ENCODE data around the gene ITGB2. TPM values are rescaled to one million over a fixed set of nuclear protein-coding genes. Genes with fewer than 3 reads are reported as not detected.

The ITGB2 gene
- 100 to 1,000 TPM; 240 to 302 TPM for total RNA-seq

- no peaks in the 10 kb centered on the region for H3K27me3 Mint-ChIP-seq
- H3K4me3 Mint-ChIP-seq: peak within 1 kb of the TSS; percentile 96
- H3K27ac Mint-ChIP-seq: peak within 1 kb of the TSS; percentile 90
- H3K4me1 Mint-ChIP-seq: peaks cover 48% of the 10 kb centered on the region
- H3K9me3 Mint-ChIP-seq: no peaks in the 10 kb centered on the region
- ATAC-seq (replicated peaks): peak; percentile 83
- peaks cover 73% of the 10 kb centered on the region for H3K36me3 Mint-ChIP-seq (ENCODE audit: low read depth)
These were observed at the start of gene ITGB2 for GRCh38 chr21:44920694-44921604. ITGB2 (minus strand) TSS chr21:44920899; CDS start chr21:44910782, 10,117 bp downstream.

GRCh38 chr21:44969931-44970755 lies 49.4 kb upstream of the ITGB2 start:
- peaks cover 5% of the 10 kb centered on the region for H3K4me1 Mint-ChIP-seq
- H3K4me3 Mint-ChIP-seq: no peak overlapping the region
- ATAC-seq (replicated peaks): no peak
- no peaks in the 10 kb centered on the region for H3K27me3 Mint-ChIP-seq
- peaks cover 33% of the 10 kb centered on the region for H3K36me3 Mint-ChIP-seq (ENCODE audit: low read depth)
- H3K27ac Mint-ChIP-seq: no peak overlapping the region
- H3K9me3 Mint-ChIP-seq: no peaks in the 10 kb centered on the region

- ATAC-seq (replicated peaks): no peak
- H3K4me3 Mint-ChIP-seq: no peak overlapping the region
- H3K36me3 Mint-ChIP-seq (ENCODE audit: low read depth): peaks cover 37% of the 10 kb centered on the region
- peaks cover 14% of the 10 kb centered on the region for H3K4me1 Mint-ChIP-seq
- no peaks in the 10 kb centered on the region for H3K9me3 Mint-ChIP-seq
- H3K27ac Mint-ChIP-seq: no peak overlapping the region
- H3K27me3 Mint-ChIP-seq: no peaks in the 10 kb centered on the region
These were observed 48.5 kb upstream of the ITGB2 start for GRCh38 chr21:44969066-44969670.

- Mint-ChIP-seq H3K4me1 (peaks cover 21% of the 10 kb centered on the region), H3K9me3 (no peaks in the 10 kb centered on the region), H3K27me3 (no peaks in the 10 kb centered on the region), H3K36me3 (ENCODE audit: low read depth) (peaks cover 55% of the 10 kb centered on the region), H3K4me3 (no peak overlapping the region), H3K27ac (no peak overlapping the region)
- no peak for ATAC-seq (replicated peaks)
These were observed 46.7 kb upstream of the ITGB2 start for GRCh38 chr21:44967082-44968047.

- H3K4me3 Mint-ChIP-seq: no peak overlapping the region
- H3K36me3 Mint-ChIP-seq (ENCODE audit: low read depth): peaks cover 65% of the 10 kb centered on the region
- H3K4me1 Mint-ChIP-seq: peaks cover 21% of the 10 kb centered on the region
- H3K27me3 Mint-ChIP-seq: no peaks in the 10 kb centered on the region
- no peak for ATAC-seq (replicated peaks)
- no peaks in the 10 kb centered on the region for H3K9me3 Mint-ChIP-seq
- H3K27ac Mint-ChIP-seq: no peak overlapping the region
These were observed 45.7 kb upstream of the ITGB2 start for GRCh38 chr21:44966135-44967081.

GRCh38 chr21:44965251-44966022 lies 44.7 kb upstream of the ITGB2 start:
- no peak overlapping the region for H3K27ac Mint-ChIP-seq
- no peaks in the 10 kb centered on the region for H3K27me3 Mint-ChIP-seq
- no peaks in the 10 kb centered on the region for H3K9me3 Mint-ChIP-seq
- H3K4me1 Mint-ChIP-seq: peaks cover 21% of the 10 kb centered on the region
- H3K4me3 Mint-ChIP-seq: peak overlapping the region; percentile 47
- H3K36me3 Mint-ChIP-seq (ENCODE audit: low read depth): peaks cover 75% of the 10 kb centered on the region
- peak; percentile 87 for ATAC-seq (replicated peaks)

GRCh38 chr21:44964381-44964780 lies 43.7 kb upstream of the ITGB2 start:
- H3K4me1 Mint-ChIP-seq: peaks cover 21% of the 10 kb centered on the region
- no peak overlapping the region for H3K27ac Mint-ChIP-seq
- no peaks in the 10 kb centered on the region for H3K9me3 Mint-ChIP-seq
- peak overlapping the region; percentile 47 for H3K4me3 Mint-ChIP-seq
- ATAC-seq (replicated peaks): no peak
- no peaks in the 10 kb centered on the region for H3K27me3 Mint-ChIP-seq
- H3K36me3 Mint-ChIP-seq (ENCODE audit: low read depth): peaks cover 73% of the 10 kb centered on the region

- Mint-ChIP-seq H3K36me3 (ENCODE audit: low read depth) (peaks cover 74% of the 10 kb centered on the region), H3K27ac (no peak overlapping the region), H3K9me3 (no peaks in the 10 kb centered on the region), H3K27me3 (no peaks in the 10 kb centered on the region), H3K4me3 (no peak overlapping the region), H3K4me1 (peaks cover 21% of the 10 kb centered on the region)
- ATAC-seq (replicated peaks): no peak
These were observed 41.8 kb upstream of the ITGB2 start for GRCh38 chr21:44962403-44962966.

- Mint-ChIP-seq H3K4me1 (peaks cover 22% of the 10 kb centered on the region), H3K27me3 (no peaks in the 10 kb centered on the region), H3K9me3 (no peaks in the 10 kb centered on the region), H3K27ac (no peak overlapping the region), H3K4me3 (no peak overlapping the region), H3K36me3 (ENCODE audit: low read depth) (peaks cover 91% of the 10 kb centered on the region)
- no peak for ATAC-seq (replicated peaks)
These were observed 39.7 kb upstream of the ITGB2 start for GRCh38 chr21:44960141-44961092.

- ATAC-seq (replicated peaks): no peak
- Mint-ChIP-seq H3K36me3 (ENCODE audit: low read depth) (peaks cover 91% of the 10 kb centered on the region), H3K27me3 (no peaks in the 10 kb centered on the region), H3K27ac (no peak overlapping the region), H3K9me3 (no peaks in the 10 kb centered on the region), H3K4me3 (no peak overlapping the region), H3K4me1 (peaks cover 14% of the 10 kb centered on the region)
These were observed 38.8 kb upstream of the ITGB2 start for GRCh38 chr21:44959376-44960091.
